ENCODE results near the gene STX5.
A peak's percentile ranks its signal among the peaks of the same experiment; 100 is the strongest.

- TF ChIP-seq, protein P1, sequence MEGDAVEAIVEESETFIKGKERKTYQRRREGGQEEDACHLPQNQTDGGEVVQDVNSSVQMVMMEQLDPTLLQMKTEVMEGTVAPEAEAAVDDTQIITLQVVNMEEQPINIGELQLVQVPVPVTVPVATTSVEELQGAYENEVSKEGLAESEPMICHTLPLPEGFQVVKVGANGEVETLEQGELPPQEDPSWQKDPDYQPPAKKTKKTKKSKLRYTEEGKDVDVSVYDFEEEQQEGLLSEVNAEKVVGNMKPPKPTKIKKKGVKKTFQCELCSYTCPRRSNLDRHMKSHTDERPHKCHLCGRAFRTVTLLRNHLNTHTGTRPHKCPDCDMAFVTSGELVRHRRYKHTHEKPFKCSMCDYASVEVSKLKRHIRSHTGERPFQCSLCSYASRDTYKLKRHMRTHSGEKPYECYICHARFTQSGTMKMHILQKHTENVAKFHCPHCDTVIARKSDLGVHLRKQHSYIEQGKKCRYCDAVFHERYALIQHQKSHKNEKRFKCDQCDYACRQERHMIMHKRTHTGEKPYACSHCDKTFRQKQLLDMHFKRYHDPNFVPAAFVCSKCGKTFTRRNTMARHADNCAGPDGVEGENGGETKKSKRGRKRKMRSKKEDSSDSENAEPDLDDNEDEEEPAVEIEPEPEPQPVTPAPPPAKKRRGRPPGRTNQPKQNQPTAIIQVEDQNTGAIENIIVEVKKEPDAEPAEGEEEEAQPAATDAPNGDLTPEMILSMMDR (IDR thresholded peaks at IDR 0.05 in 2 of 3, conservative IDR thresholded peaks at IDR 0.05 in 1 of 3; ENCODE audit: insufficient read depth in 2 of 3, low read depth in 1 of 3, low read length in 3 of 3), result peak; percentile 98 to 100 (median 100)
- TF ChIP-seq NRF1 (conservative IDR thresholded peaks at IDR 0.05 in 1 of 2, IDR thresholded peaks at IDR 0.05 in 1 of 2) (no peak), TCF7 (IDR thresholded peaks at IDR 0.05; ENCODE audit: borderline replicate concordance) (no peak)
Measured at GRCh38 chr11:62786318-62787004, 45.4 kb downstream of the STX5 start.

All from K562 (cell line).